GM19238 (cell line): ENCODE results near the gene TTBK1.

Experiments
- DNase-seq: peaks from one replicate; pipeline ENCODE4 v3.0.0; 2011; ENCODE audit warnings: low spot score; ENCODE audit not compliant: insufficient read length

Gene TTBK1

DNA sequence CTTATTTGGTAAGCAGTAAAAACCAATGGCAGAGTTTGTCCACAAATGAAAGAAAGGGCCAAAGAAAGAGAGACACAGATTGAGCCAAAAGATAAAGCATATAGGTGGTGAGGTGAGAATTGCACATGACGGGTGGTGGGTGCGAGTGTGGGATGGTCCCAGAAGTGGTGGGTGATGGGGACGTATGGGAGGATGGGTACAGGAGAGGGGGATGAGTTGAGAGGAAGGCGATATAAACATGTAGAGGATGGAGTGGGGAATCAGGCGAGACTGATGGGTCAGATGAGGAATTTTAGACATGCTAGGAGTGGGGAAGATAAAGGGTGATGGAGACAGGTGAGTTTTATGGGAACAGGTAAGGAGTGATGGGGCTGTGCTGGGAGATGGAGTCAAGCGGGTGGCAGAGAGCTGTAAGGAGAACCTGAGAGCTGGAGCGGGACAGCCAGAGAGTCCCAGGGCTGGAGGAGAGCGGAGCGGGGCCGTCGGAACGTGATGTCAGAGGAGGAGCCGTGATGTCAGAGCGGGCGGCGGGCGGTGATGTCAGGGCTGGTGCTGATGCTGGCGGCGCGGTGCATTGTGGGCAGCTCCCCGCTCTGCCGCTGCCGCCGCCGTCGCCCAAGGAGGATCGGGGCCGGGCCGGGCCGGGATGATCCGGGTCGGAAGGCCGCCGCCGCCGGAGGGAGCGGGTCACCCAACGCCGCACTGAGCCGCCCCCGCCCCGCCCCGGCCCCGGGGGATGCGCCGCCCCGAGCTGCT lies at the start of gene TTBK1:
TSS of gene TTBK1 (plus strand) at position 574 of the 756 bp plus-strand sequence. CDS start 3,180 bp downstream, outside the sequence.
- DNase-seq, result no peak

DNA sequence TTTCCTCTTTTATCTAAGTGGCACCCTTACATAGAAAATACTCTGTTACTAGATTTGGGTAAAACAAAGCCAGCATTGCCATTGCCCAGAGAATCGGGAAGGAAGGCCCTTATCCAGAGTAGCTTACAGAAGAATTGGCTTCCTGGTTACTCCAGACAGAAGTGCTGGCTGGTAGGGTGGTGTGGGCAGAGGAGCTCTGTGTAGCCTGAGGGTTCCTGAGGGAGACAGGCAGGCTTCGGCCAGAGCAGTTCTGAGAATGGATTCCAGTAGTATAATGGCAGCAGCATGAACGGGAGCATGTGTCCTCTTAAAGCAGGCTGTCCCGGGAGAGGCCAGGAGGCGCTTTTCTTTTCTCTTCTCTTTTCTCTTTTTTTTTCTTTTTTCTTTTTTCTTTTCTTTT lies 49.4 kb upstream of the TTBK1 start:
- no peak for DNase-seq

DNA sequence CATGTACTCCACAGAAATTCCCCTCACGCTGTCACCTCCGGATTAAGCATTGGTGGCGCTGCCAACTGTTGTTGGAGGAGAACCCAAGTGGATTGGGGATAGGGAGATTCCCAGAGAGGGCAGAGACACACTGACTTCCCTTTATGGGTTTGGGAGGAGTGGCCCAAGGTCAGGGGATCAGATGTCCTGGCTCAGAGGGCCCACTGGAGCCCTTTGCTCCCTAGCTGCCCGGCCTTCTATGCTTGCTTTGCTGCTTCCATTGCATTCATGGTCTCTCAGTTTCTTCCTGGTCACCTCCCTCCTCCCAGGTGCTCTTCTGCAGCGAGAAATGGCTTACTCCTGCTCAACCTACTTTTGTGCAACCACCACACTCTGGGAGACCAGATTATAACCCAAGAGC lies 46.9 kb upstream of the TTBK1 start:
- DNase-seq, result no peak

DNA sequence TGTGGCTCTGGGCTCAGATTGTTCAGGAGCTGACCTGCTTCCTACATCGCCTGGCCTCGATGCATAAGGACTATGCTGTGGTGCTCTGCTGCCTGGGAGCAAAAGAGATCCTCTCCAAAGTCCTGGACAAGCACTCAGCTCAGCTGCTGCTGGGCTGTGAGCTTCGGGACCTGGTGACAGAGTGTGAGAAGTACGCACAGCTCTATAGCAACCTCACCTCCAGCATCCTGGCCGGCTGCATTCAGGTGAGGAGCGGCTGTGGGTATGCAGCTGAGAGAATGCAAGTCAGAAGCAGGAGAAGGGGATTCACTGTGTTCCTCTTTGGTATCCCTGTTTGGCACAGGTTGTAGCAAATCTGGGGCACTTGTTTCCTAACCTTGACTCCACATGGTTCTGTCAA lies 43.4 kb upstream of the TTBK1 start:
- DNase-seq, result no peak

DNA sequence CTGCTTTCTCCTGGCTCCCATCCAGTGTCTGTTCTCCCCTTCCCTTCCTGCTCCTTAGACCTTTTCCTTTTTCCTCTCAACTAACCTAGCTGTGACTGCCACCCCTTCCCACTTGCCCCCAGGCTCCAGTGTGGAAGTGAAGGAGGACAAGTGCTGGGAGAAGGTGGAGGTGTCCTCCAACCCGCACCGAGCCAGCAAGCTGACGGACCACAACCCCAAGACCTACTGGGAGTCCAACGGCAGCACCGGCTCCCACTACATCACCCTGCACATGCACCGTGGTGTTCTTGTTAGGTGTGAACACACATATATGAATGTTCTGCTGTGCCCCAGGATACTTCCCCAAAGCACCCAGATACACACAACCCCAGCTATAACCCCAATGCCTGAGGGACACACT lies 42.7 kb upstream of the TTBK1 start:
- DNase-seq, result no peak

DNA sequence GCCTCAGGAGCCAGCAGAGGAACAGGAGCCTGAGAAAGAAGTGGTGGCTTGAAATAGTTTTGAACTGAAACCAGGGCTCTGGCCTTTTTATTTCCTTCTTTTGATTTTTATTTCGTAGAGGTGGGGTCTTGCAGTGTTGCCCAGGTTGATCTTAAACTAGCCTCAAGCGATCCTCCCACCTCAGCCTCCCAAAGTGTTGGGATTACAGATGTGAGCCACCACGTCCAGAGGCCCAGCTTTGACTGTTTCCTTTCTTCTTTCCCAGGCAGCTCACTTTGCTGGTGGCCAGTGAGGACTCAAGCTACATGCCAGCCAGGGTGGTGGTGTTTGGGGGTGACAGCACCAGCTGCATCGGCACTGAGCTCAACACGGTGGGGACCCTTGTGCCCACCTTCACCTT lies 40.8 kb upstream of the TTBK1 start:
- no peak for DNase-seq

DNA sequence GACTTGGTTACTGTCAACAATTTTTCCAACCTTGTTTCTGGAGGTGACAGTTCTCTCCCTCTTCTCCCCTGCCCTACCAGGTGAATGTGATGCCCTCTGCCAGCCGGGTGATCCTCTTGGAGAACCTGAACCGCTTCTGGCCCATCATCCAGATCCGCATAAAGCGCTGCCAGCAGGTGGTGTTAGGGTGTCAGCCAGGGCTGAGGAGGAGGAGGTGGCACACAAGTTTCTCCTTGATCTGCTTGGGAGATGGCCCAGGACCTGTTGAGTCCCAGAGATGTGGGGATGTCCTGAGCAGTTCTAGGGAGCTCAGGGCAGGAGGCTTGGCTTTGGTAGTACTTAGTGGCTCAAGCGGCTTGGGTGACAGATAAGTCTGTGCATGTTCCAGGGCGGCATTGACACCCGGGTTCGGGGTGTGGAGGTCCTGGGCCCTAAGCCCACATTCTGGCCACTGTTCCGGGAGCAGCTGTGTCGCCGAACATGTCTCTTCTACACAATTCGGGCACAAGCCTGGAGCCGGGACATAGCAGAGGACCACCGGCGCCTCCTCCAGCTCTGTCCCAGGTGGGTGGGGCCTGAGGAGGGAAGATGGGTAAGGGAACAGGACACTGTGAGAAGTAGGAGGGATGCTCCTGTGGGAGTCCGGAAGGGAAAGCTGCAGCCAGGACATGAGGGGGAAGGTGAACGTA lies 40.1 kb upstream of the TTBK1 start:
- no peak for DNase-seq

DNA sequence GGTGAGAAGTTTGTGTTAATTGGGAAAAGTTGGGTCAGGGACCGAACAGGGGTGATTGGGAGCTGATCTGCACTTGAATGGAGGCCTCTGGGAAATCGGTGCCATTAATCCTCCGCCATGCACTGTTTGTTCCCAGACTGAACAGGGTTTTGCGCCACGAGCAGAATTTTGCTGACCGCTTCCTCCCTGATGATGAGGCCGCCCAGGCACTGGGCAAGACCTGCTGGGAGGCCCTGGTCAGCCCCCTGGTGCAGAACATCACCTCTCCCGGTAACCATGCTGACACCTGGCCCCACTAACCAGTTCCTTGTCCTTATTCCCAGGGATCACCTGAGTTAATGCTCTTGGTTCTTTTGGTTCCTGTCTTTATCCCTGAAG lies 39.6 kb upstream of the TTBK1 start:
- DNase-seq, result no peak

DNA sequence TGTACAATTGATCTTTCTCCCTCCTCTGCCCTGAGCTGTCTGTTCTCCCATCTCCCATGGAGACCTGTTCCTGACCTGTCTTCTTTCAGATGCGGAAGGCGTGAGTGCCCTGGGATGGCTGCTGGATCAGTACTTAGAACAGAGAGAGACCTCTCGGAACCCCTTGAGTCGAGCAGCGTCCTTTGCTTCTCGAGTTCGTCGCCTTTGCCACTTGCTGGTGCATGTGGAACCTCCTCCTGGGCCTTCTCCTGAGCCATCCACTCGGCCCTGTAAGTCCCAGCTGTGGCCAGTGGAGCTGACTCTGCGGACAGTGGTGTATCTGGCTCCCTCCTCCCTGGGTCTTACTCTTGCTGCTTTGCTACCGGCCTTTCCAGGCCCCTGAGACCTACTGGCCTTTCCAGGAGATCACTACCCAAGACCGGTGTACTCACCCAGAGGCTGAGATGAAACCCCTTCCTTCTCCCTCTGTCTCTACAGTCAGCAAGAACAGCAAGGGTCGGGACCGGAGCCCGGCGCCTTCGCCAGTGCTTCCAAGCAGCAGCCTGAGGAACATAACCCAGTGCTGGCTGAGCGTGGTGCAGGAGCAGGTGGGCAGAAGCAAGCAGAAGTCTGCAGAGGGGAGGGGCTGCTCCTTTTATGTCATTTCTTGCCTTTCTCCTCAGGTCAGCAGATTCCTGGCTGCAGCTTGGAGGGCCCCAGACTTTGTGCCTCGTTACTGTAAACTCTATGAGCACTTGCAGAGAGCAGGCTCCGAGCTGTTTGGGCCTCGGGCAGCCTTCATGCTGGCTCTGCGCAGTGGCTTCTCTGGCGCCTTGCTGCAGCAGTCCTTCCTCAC lies 38.8 kb upstream of the TTBK1 start:
- no peak for DNase-seq

DNA sequence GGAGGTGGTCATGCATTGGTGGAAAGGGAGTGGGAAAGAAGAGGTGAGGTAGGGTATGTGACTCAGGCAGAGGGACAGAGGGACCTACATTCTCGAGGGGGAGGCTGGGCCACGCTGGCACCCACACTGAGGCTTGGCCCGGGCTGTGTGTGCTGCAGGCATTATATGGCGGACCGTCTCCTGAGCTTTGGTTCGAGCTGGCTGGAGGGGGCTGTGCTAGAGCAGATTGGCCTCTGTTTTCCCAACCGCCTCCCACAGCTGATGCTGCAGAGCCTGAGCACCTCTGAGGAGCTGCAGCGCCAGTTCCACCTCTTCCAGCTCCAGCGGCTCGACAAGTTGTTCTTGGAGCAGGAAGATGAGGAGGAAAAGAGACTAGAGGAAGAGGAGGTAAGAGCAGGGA lies 37.4 kb upstream of the TTBK1 start:
- DNase-seq, result no peak

DNA sequence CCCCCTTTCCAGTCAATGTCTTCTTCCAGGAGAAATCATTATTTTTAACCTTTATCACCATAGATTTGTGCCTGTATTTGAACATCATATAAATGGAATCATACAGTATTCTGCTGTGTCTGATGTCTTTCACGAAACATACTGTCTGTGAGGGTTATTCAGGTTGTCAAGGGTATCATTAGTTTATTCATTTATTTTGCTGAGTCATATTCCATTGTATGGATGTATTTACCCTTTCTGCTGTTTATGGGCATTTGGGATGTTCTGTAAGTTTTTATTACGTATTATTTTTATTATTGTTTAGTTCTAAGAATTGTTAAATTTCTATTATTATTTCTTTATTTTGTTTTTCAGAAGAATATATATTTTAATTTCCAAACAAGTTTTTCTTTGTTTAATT lies 36.0 kb upstream of the TTBK1 start:
- DNase-seq, result no peak

DNA sequence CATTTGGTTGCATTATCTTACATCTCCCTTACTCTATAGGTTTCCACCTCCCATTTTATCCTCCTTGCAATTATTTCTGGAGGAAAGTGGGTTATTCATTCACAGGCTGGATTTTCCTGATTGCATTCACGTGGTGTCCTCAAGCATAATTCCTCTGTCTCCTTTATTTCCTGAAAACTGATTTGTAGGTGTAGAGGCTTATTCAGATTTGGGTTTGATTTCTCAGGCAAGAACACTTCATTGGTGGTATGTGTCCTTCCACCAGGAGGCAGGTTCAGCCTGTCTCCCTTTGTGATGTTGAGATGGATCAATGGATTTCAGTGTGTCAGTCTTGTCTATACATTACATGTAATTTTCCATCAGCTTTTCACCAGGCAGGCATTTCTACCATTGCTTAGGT lies 31.3 kb upstream of the TTBK1 start:
- DNase-seq, result no peak

DNA sequence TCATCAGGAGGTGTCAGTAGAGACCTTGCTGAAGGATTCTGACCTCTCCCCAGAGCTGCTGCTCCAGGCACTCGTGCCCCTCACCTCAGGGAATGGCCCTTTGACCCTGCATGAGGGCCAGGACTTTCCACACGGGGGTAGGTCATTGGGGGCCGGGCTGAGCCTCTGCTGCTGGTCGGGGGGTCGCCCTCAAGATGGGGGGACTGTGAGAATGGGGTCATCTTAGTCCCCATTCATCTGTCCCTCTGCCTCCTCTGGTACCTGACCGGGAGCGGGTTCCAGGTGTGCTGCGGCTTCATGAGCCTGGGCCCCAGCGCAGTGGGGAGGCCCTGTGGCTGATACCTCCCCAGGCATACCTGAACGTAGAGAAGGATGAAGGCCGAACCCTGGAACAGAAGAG lies 29.9 kb upstream of the TTBK1 start:
- DNase-seq, result no peak

DNA sequence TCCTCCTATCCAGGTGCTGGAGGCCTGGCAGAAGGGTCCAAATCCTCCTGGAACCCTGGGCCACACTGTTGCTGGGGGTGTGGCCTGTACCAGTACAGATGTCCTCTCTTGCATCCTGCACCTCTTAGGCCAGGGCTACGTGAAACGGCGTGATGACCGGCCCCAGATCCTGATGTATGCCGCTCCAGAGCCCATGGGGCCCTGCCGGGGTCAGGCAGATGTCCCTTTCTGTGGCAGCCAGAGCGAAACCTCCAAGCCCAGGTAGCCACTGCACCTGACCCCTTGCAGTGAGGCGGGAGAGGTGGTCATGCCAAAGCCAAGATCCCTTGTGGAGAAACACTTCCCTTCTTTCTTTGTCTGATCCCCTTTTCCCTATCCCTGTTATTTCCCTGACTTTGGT lies 28.2 kb upstream of the TTBK1 start:
- DNase-seq, result no peak

DNA sequence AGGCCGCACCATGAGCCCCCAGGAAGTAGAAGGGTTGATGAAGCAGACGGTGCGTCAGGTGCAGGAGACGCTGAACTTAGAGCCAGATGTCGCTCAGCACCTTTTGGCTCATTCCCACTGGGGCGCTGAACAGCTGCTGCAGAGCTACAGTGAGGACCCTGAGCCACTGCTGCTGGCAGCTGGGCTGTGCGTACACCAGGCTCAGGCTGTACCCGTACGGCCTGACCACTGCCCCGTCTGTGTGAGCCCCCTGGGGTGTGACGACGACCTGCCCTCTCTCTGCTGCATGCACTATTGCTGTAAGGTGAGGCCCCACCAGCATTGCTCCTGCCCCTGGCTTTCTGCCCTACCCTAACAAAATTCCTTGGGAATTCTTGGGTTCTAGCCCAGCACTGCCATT lies 27.1 kb upstream of the TTBK1 start:
- DNase-seq, result no peak

DNA sequence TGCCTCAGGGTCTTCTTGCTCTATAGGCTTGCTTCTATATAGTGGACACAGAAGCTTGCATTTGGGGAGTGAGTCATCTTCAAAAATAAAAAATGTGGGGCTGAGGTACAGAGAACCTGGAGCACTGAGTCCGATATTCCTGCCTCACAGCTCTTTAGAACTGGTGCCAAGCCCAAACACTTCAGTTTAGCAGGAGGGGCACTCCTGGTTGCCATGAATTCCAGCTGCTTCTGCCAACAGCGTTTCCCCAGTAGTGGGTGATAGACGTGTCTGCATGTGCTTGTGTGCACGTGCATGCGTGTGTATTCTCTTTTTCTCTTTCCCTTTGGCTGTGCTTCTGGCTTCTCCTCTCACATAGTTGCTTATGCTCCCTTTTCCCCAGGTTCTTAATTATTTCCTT lies 25.9 kb upstream of the TTBK1 start:
- DNase-seq, result no peak

DNA sequence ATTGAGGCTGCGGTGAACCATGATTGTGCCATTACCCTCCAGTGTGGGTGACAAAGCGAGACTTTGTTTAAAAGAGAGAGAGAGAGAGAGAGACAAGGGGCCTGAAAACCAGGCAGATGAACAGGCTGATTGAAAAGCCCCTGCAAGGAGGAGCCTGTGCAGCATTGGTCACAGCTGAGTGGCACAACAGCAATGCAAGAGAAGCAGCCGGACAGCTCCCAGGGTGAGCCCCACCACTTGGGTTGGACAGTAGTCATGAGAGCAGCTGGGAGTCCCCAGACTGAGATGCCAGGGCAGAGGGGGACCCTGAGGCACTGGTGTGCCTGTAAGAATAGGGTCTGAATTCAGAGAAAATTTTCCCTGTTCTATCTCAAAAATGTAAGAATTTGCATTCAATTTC lies 24.2 kb upstream of the TTBK1 start:
- DNase-seq, result no peak

DNA sequence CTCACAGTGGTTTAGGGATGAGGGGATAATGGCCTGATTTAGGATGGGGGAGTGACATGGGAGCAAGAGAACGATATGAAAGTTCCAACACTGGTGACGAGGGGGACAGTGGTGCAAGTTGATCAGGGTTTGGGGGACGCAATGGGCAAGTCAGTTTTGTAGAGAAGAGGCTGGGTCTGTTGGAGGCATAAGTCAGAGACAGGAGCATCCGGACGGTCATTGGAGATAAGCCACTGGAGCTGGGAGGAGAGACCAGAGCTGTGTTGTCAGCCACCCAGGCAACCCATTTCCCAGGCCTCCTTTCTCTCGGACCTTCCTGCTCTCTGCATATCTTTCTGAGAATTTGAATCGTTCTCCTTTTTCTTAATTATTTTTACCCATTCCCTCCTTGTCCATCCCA lies 23.5 kb upstream of the TTBK1 start:
- DNase-seq, result no peak

DNA sequence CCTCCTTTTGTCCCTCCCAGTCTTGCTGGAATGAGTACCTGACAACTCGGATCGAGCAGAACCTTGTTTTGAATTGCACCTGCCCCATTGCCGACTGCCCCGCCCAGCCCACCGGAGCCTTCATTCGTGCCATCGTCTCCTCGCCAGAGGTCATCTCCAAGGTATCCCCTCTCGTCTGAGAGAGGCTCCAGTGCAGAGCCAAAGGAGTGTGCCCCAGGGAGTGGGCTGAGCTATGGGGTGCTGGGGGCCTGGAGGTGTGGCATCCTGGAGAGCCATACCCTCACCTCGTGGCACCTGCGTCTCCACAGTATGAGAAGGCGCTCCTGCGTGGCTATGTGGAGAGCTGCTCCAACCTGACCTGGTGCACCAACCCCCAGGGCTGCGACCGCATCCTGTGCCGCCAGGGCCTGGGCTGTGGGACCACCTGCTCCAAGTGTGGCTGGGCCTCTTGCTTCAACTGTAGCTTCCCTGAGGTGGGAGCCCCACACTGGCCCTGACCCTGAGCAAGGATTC lies 22.8 kb upstream of the TTBK1 start:
- no peak for DNase-seq

DNA sequence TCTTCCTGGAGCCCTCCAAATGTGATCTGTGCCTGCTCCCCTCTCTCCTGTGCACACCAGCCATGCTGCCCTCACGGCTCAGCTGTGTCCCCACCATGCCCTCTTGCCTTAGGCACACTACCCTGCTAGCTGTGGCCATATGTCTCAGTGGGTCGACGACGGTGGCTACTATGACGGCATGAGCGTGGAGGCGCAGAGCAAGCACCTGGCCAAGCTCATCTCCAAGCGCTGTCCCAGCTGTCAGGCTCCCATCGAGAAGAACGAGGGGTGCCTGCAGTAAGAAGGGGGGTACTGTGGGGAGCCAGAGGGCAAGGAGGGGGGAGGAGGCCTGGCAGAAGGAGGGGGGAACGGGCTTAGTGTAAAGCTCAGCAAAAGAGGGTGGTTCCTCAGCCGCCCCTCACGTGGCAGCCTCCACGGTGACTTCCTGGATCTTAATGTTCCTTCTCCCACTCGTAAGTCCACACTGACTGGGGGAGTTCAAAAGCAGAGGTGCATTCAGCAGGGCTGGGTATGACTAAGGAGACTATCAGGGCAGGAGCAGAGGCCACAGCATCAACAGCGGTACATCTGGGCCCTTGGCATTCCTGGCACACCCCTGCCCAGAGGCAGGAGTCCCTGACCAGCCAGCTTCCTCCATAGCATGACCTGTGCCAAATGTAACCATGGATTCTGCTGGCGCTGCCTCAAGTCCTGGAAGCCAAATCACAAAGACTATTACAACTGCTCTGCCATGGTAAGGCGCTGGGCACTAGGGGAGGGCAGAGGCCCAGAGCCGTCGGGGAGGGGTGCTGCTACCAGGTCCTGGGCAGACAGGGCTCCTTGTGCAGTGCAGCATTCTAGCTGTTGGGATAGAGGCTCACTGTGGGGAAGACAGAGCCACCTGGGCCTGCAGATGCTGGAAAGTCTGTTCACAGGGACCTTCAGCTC lies 22.0 kb upstream of the TTBK1 start:
- DNase-seq, result no peak

DNA sequence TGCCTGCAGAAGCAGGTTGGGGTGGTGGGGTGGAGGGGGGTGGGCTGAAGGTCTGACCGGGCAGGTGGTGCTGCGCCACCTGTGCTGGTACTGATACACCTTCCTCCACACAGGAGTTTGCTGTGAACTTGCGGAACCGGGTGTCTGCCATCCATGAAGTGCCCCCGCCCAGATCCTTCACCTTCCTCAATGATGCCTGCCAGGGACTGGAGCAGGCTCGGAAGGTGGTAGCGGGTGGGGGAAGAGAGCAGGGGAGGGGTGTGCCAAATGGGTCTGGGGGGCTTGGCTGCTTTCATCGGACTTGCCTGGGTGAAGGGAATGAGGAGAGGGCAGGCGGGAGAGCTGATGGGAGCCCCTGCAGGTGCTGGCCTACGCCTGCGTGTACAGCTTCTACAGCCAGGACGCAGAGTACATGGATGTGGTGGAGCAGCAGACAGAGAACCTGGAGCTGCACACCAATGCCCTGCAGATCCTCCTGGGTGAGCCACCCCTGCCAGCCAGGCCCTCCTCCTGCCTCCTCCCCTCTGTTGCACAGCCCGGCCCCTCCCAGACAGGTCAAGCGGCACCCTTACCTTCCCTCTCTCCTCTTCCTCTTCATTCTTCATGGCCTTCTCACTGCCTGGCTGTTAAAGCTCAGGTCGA lies 20.7 kb upstream of the TTBK1 start:
- no peak for DNase-seq
